Heart left ventricle (tissue), 16 donors: Measurements from ENCODE around the gene BDNF. TPM values are rescaled to one million over a fixed set of nuclear protein-coding genes. Genes with fewer than 3 reads are reported as not detected.
A peak's percentile ranks its signal among the peaks of the same experiment; 100 is the strongest.

Source experiments
- ATAC-seq, 4 donors: fragments of 200-7000 bp; cut with Tn5 transposase; one replicate each; pipeline ENCODE4 v1.9.1; 2020 to 2022; ENCODE audit warnings: moderate library complexity in 4 of 4, mild to moderate bottlenecking in 3 of 4, moderate number of reproducible peaks in 1 of 4
- DNase-seq, 5 donors: peaks; one replicate each; pipeline ENCODE4 v3.0.0-alpha.2; 2020
- H3K27ac ChIP-seq, 12 donors: fragments of 200-600 bp; sonication (generic) in 4 of 12; one replicate each; pipeline versions ENCODE4 v1.5.0 to v1.8.0; 2016 to 2022; ENCODE audit warnings: mild to moderate bottlenecking in 2 of 12
- H3K27me3 ChIP-seq, 9 donors: fragments of 200-600 bp; sonication (generic) in 2 of 9; one replicate each; pipeline versions ENCODE4 v1.5.1 to v1.8.0; 2016 to 2022; ENCODE audit warnings: mild to moderate bottlenecking in 3 of 9
- H3K36me3 ChIP-seq, 9 donors: fragments of 200-600 bp; sonication (generic) in 2 of 9; one replicate each; pipeline versions ENCODE4 v1.5.0 to v1.8.0; 2018 to 2022; ENCODE audit warnings: mild to moderate bottlenecking in 2 of 9
- H3K4me1 ChIP-seq, 12 donors: fragments of 200-600 bp; sonication (generic) in 4 of 12; one replicate each; pipeline versions ENCODE4 v1.5.0 to v1.8.0; 2016 to 2022; ENCODE audit warnings: mild to moderate bottlenecking in 3 of 12
- H3K4me3 ChIP-seq, 12 donors: fragments of 200-600 bp; sonication (generic) in 4 of 12; one replicate each; pipeline versions ENCODE4 v1.5.0 to v1.8.0; 2017 to 2022; ENCODE audit warnings: mild to moderate bottlenecking in 9 of 12, moderate library complexity in 4 of 12
- H3K9me3 ChIP-seq, 12 donors: fragments of 200-600 bp; sonication (generic) in 4 of 12; one replicate each; pipeline versions ENCODE4 v1.5.0 to v1.8.0; 2016 to 2022; ENCODE audit warnings: mild to moderate bottlenecking in 1 of 12
- CTCF ChIP-seq, 12 donors: fragments of 200-600 bp; sonication (generic) in 4 of 12; IDR thresholded peaks; one replicate each; pipeline versions ENCODE4 v1.5.0 to v1.8.0; 2018 to 2022; ENCODE audit warnings: antibody characterized with exemption in 12 of 12, mild to moderate bottlenecking in 5 of 12
- POLR2A ChIP-seq, 2 donors: fragments of 450-650 bp; IDR thresholded peaks; one replicate each; pipeline ENCODE4 v1.6.1; 2017; ENCODE audit warnings: antibody characterized with exemption in 2 of 2, mild to moderate bottlenecking in 2 of 2, moderate library complexity in 2 of 2
- WGBS, 4 donors: extraction: QIAGEN DNeasy Blood & Tissue Kit in 2 of 4; methylation state at CpG; one replicate each; pipeline versions ENCODE4 v1.1.5 to v1.1.7; 2013 to 2018; 5-methylcytosine and 5-hydroxymethylcytosine counted together
- intact Hi-C, 10 donors: fragments of 100-400 bp; cut with DNase I; formaldehyde crosslinking; loops; one replicate each; pipeline versions ENCODE4 v1.11.1 to v1.14.2; 2022
- polyA plus RNA-seq, 2 donors: library from polyadenylated mRNA; stranded (reverse); fragments of 200-250 nt; gene quantifications; one replicate each; pipeline ENCODE4 v1.2.3, GENCODE V29; 2013
- total RNA-seq, 9 donors: library from RNA; depleted of rRNA in 2 of 9; stranded (reverse); fragments of >200 nt in 2 of 9; fragmentation: NEBNext Ultra II Directional in 3 of 9; extraction: Animal tissue kit (Norgen Biotek cat#: 25700) in 3 of 9; gene quantifications; one replicate each; pipeline versions ENCODE4 v1.1.0 to v1.2.4, GENCODE V29; 2016 to 2023
- donor health status: ischemic (EF 13 %, LVEDD 7.1; RV severe dilation, severe dysfunction).
- donor health status: healthy with polysubstance abuse.
- donor health status: DM: no; HTN: yes; CAD: no.
- donor health status: DM: no; HTN: no; CAD: no.
- donor health status: ischemic (EF 25% LVEDD 6.9; RV normal size, moderate dysfunction).
- donor health status: ischemic (EF 25% LVEDD 5.7; RV mildly dilated, moderate dysfunction).
- donor health status: healthy.
- donor health status: DM: yes; HTN: yes; CAD: no.
- donor health status: ischemic (EF 35%, LVEDD 5.7; RV mildly dilated, moderate dysfunction).
- donor health status: nonischemic (EF 11% LVEDD 7.7; RV severe dilation, severe dysfunction).
- donor health status: DM: yes; HTN: yes; CAD: no.
- donor health status: PGD.
- donor health status: ischemic (EF 29% LVEDD 5.4; RV normal size, mild dysfunction).
- donor health status: nonischemic (EF 23%, LVEDD 6.1; RV moderate dilation, normal function).

BDNF gene
- total and polyA plus RNA-seq, 11 donors: 0.93 to 8.5 (median 3.1) TPM

GRCh38 chr11:27649800-27650199, 50.5 kb downstream of the BDNF start:
- intact Hi-C loops: loop anchor here in 2 of 10 donors (10.0 kb wide), 2 partner anchors 115 to 135 kb away; no protein-coding TSS in a partner anchor
- H3K4me1 ChIP-seq: peaks cover 0 to 30% (median 0%) of the 10 kb centered on the region in 12 donors
- no peak overlapping the region for H3K4me3 ChIP-seq
- TF ChIP-seq CTCF (IDR thresholded peaks at IDR 0.05) (no peak), POLR2A (IDR thresholded peaks at IDR 0.05) (no peak)
- no peaks in the 10 kb centered on the region for H3K36me3 ChIP-seq
- H3K9me3 ChIP-seq: no peaks in the 10 kb centered on the region
- no peak for DNase-seq
- no peaks in the 10 kb centered on the region for H3K27me3 ChIP-seq
- 34 to 53% (median 46%) methylated on average over 2 of the region's 2 CpGs for WGBS, 4 donors
- no peak overlapping the region for H3K27ac ChIP-seq
- no peak for ATAC-seq

- intact Hi-C loops: loop anchor here in 2 of 10 donors (10.0 kb wide), 2 partner anchors 114 to 134 kb away; no protein-coding TSS in a partner anchor
- Histone ChIP-seq H3K27ac (peak overlapping the region in 1 of 12 donors; percentile 19), H3K4me3 (no peak overlapping the region), H3K36me3 (no peaks in the 10 kb centered on the region), H3K4me1 (peaks cover 0 to 30% (median 0%) of the 10 kb centered on the region in 12 donors), H3K27me3 (no peaks in the 10 kb centered on the region), H3K9me3 (no peaks in the 10 kb centered on the region)
- ATAC-seq (peak in 1 of 4 donors; percentile 35), DNase-seq (no peak)
- TF ChIP-seq CTCF (IDR thresholded peaks at IDR 0.05) (no peak), POLR2A (IDR thresholded peaks at IDR 0.05) (no peak)
These were observed 51.4 kb downstream of the BDNF start for GRCh38 chr11:27648840-27649239.

- no peaks in the 10 kb centered on the region for H3K36me3 ChIP-seq
- ATAC-seq (peak; percentile 88 to 95 (median 94)), DNase-seq (peak in 4 of 5 donors; percentile 56 to 81 (median 66))
- intact Hi-C loops: loop anchor here in 2 of 10 donors (10.0 kb wide), 2 partner anchors 111 to 131 kb away; no protein-coding TSS in a partner anchor
- no peaks in the 10 kb centered on the region for H3K9me3 ChIP-seq
- no peak overlapping the region for H3K4me3 ChIP-seq
- TF ChIP-seq CTCF (IDR thresholded peaks at IDR 0.05) (no peak), POLR2A (IDR thresholded peaks at IDR 0.05) (peak in 1 of 2 donors; percentile 10)
- no peaks in the 10 kb centered on the region for H3K27me3 ChIP-seq
- peaks cover 0 to 35% (median 0%) of the 10 kb centered on the region in 12 donors for H3K4me1 ChIP-seq
- WGBS, 4 donors: 57 to 67% (median 60%) methylated on average over 9 of the region's 9 CpGs
- peak overlapping the region in 8 of 12 donors; percentile 8 to 76 (median 52) for H3K27ac ChIP-seq
These were observed 54.0 kb downstream of the BDNF start for GRCh38 chr11:27646051-27646818.

- intact Hi-C loops: loop anchor here in 2 of 10 donors (10.0 kb wide), 2 partner anchors 108 to 128 kb away; no protein-coding TSS in a partner anchor
These were observed 57.3 kb downstream of the BDNF start for GRCh38 chr11:27642954-27643353.

More at GRCh38 chr11:27642954-27643353, 57.3 kb downstream of the BDNF start:
- peak in 5 of 12 donors; percentile 5 to 19 (median 11) for TF ChIP-seq CTCF (IDR thresholded peaks at IDR 0.05)
- no peak for TF ChIP-seq POLR2A (IDR thresholded peaks at IDR 0.05)
- ATAC-seq: peak in 1 of 4 donors; percentile 34
- Histone ChIP-seq H3K27me3 (no peaks in the 10 kb centered on the region), H3K27ac (no peak overlapping the region), H3K9me3 (no peaks in the 10 kb centered on the region), H3K4me1 (peaks cover 0 to 27% (median 0%) of the 10 kb centered on the region in 12 donors), H3K36me3 (peaks cover 0 to 10% (median 0%) of the 10 kb centered on the region in 9 donors), H3K4me3 (no peak overlapping the region)
- WGBS, 4 donors: 57 to 81% (median 73%) methylated on average over 2 of the region's 2 CpGs
- DNase-seq: no peak
